CD4-positive, alpha-beta T cell (primary cell): Measurements from ENCODE around the gene SREBF2. TPM values are rescaled to one million over a fixed set of nuclear protein-coding genes. Genes with fewer than 3 reads are reported as not detected.

Experiments used
- ATAC-seq: fragments of 200-7000 bp; cut with Tn5 transposase; one replicate; pipeline ENCODE4 v1.10.0; 2022; ENCODE audit warnings: mild to moderate bottlenecking; ENCODE audit not compliant: poor library complexity
- CTCF ChIA-PET: fragments of 350-600 bp; sonication (Branson Sonifier 250); formaldehyde crosslinking; loops from one replicate; lab custom pipeline; 2021; ENCODE audit warnings: antibody characterized with exemption, inconsistent platforms; lab: Charles Lee
- POLR2A ChIA-PET: fragments of 350-600 bp; sonication (Branson Sonifier 250); formaldehyde crosslinking; loops from one replicate; lab custom pipeline; 2021; ENCODE audit warnings: antibody characterized with exemption, inconsistent platforms; lab: Charles Lee
- DNase-seq, 14 experiments: peaks; one replicate each; pipeline ENCODE4 v3.0.0-alpha.2; 2013 to 2020; ENCODE audit warnings: mixed read lengths in 2 of 14
- H3K27ac ChIP-seq, 2 donors: one replicate each; pipeline versions ENCODE4 v1.5.1 to v1.7.0; 2013; ENCODE audit warnings: low read length in 2 of 2, low read depth in 1 of 2, mild to moderate bottlenecking in 1 of 2
- H3K27me3 ChIP-seq, 2 experiments: 1 replicate in 1 of 2; 2 replicates in 1 of 2; pipeline versions ENCODE4 v1.6.1 to v1.7.0; 2013; ENCODE audit warnings: low read length in 2 of 2, control low read depth in 1 of 2, mild to moderate bottlenecking in 1 of 2, moderate library complexity in 1 of 2; ENCODE audit not compliant: insufficient read depth in 2 of 2, control insufficient read depth in 1 of 2
- H3K36me3 ChIP-seq: one replicate; pipeline ENCODE4 v1.6.1; 2013; ENCODE audit warnings: low read length, control low read depth; ENCODE audit not compliant: insufficient read depth
- H3K4me1 ChIP-seq: one replicate; pipeline ENCODE4 v1.6.1; 2013; ENCODE audit warnings: low read length, control low read depth; ENCODE audit not compliant: insufficient read depth
- H3K4me3 ChIP-seq: one replicate; pipeline ENCODE4 v1.5.1; 2013; ENCODE audit warnings: mild to moderate bottlenecking, low read length, moderate library complexity
- H3K9me3 ChIP-seq, 2 experiments: 1 replicate in 1 of 2; 2 replicates in 1 of 2; pipeline versions ENCODE4 v1.6.1 to v1.7.0; 2013; ENCODE audit warnings: low read length in 2 of 2, mild to moderate bottlenecking in 2 of 2, control low read depth in 1 of 2, moderate library complexity in 1 of 2; ENCODE audit not compliant: control insufficient read depth in 1 of 2, insufficient read depth in 1 of 2
- H3K27ac Mint-ChIP-seq: one replicate; pipeline ENCODE4 v1.8.0; 2020; ENCODE audit warnings: mixed read lengths
- H3K27me3 Mint-ChIP-seq: one replicate; pipeline ENCODE4 v1.8.0; 2021; ENCODE audit warnings: mixed read lengths
- H3K36me3 Mint-ChIP-seq: one replicate; pipeline ENCODE4 v1.8.0; 2021; ENCODE audit warnings: low read depth, mixed read lengths
- H3K4me1 Mint-ChIP-seq: one replicate; pipeline ENCODE4 v1.8.0; 2021; ENCODE audit warnings: low read depth, mixed read lengths
- H3K4me3 Mint-ChIP-seq: one replicate; pipeline ENCODE4 v1.8.0; 2020; ENCODE audit warnings: mild to moderate bottlenecking, mixed read lengths
- H3K9me3 Mint-ChIP-seq: one replicate; pipeline ENCODE4 v1.8.0; 2020; ENCODE audit warnings: mixed read lengths
- intact Hi-C, 2 experiments: fragments of 100-400 bp; cut with DNase I in 1 of 2; cut with micrococcal nuclease in 1 of 2; formaldehyde crosslinking; loops; one replicate each; pipeline versions ENCODE4 v1.15.1 to v1.9.0; 2023 to 2025; cut with DNase I, micrococcal nuclease
- total RNA-seq, 174 experiments: library from RNA in 2 of 174; stranded (reverse) in 2 of 174; gene quantifications; one replicate each; pipeline ENCODE4 v1.2.3 and lab custom pipeline; 2021 to 2026
- TF ChIP-seq, protein P1 (sequence below): fragments of 200-600 bp; IDR thresholded peaks from one replicate; pipeline ENCODE4 v1.8.0; 2022; ENCODE audit warnings: antibody characterized with exemption, mild to moderate bottlenecking

Gene SREBF2
- total RNA-seq, 2 experiments from 2014 or later = 67.2 to 69.9 TPM

- Mint-ChIP-seq H3K36me3 (peaks cover under 1% of the 10 kb centered on the region), H3K4me3 (no peak overlapping the region), H3K27ac (peak overlapping the region; percentile 19), H3K4me1 (peaks cover 71% of the 10 kb centered on the region), H3K27me3 (no peaks in the 10 kb centered on the region), H3K9me3 (no peaks in the 10 kb centered on the region)
- POLR2A ChIA-PET = interaction anchor here (7.2 kb wide), 1 partner anchor 11 kb away, joined by 41 read pairs; the partner anchor contains the start of gene SREBF2
- Histone ChIP-seq H3K9me3 (no peaks in the 10 kb centered on the region), H3K36me3 (peaks cover 3% of the 10 kb centered on the region), H3K27me3 (no peaks in the 10 kb centered on the region), H3K27ac (no peak overlapping the region), H3K4me3 (no peak overlapping the region), H3K4me1 (peaks cover 40% of the 10 kb centered on the region)
- ATAC-seq (no peak), DNase-seq (no peak)
- CTCF ChIA-PET = interaction anchor here (0.9 to 2.7 kb wide), 2 partner anchors 11 to 96 kb away, joined by 3 to 8 read pairs; partner anchors contain the start of gene SREBF2
- TF ChIP-seq, protein P1, sequence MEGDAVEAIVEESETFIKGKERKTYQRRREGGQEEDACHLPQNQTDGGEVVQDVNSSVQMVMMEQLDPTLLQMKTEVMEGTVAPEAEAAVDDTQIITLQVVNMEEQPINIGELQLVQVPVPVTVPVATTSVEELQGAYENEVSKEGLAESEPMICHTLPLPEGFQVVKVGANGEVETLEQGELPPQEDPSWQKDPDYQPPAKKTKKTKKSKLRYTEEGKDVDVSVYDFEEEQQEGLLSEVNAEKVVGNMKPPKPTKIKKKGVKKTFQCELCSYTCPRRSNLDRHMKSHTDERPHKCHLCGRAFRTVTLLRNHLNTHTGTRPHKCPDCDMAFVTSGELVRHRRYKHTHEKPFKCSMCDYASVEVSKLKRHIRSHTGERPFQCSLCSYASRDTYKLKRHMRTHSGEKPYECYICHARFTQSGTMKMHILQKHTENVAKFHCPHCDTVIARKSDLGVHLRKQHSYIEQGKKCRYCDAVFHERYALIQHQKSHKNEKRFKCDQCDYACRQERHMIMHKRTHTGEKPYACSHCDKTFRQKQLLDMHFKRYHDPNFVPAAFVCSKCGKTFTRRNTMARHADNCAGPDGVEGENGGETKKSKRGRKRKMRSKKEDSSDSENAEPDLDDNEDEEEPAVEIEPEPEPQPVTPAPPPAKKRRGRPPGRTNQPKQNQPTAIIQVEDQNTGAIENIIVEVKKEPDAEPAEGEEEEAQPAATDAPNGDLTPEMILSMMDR = no peak
- intact Hi-C loops = no loop called here
Observed at GRCh38 chr22:41844513-41844912, 11.6 kb downstream of the SREBF2 start.

GRCh38 chr22:41845380-41846267, 12.7 kb downstream of the SREBF2 start:
- no peak overlapping the region for H3K27ac ChIP-seq
- ChIA-PET CTCF (interaction anchor here (1.2 to 2.7 kb wide), 3 partner anchors 12 to 99 kb away, joined by 3 to 10 read pairs (median 8); partner anchors contain the start of gene SREBF2), POLR2A (interaction anchor here (0.9 to 7.2 kb wide), 3 partner anchors 12 to 95 kb away, joined by 3 to 41 read pairs (median 6); partner anchors contain the start of gene SREBF2)
- no peaks in the 10 kb centered on the region for H3K9me3 ChIP-seq
- Mint-ChIP-seq H3K27ac (no peak overlapping the region), H3K36me3 (no peaks in the 10 kb centered on the region), H3K9me3 (no peaks in the 10 kb centered on the region), H3K4me1 (peaks cover 65% of the 10 kb centered on the region), H3K4me3 (no peak overlapping the region), H3K27me3 (no peaks in the 10 kb centered on the region)
- H3K27me3 ChIP-seq = no peaks in the 10 kb centered on the region
- peaks cover 40% of the 10 kb centered on the region for H3K4me1 ChIP-seq
- no peak for DNase-seq
- no peak overlapping the region for H3K4me3 ChIP-seq
- no peak for ATAC-seq
- H3K36me3 ChIP-seq = peaks cover 3% of the 10 kb centered on the region
- intact Hi-C loops = no loop called here
- TF ChIP-seq, protein P1 = no peak

DNA sequence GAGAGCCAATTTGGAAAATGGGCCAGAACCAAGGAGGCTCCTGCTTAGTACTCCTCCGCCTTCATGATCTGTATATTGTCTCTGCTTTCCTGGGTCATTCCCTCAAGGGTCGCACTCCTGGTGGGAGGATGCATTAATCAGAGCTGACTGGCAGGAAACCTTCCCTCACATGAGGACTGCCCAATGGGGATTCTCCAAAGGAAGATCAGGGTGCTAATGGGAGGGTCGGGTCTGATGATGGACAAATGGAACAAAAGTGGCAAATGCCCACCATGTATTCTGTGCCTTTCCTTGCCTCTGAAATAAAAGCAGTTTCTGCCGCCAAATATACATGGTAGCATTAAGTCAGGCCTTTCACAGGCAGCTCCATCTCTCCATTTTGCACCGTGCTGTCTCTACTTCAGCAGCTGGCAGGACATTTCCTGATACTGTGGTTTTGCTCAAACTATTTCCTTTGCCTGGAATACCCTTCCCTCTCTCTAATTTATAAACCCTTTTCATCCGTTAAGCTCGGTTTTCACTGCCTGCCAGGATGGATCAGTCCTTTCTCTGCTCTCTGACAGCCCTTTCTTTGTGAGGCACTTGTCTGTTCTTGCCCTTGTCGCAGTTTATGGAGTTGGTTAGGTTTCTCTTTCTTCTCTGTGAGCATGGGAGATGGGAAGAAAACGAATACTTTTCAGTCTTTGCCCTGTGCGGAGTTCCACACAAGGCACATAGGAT, 13.5 kb downstream of the SREBF2 start:
- Histone ChIP-seq H3K4me3 (no peak overlapping the region), H3K4me1 (peaks cover 40% of the 10 kb centered on the region), H3K27ac (no peak overlapping the region), H3K9me3 (no peaks in the 10 kb centered on the region), H3K27me3 (no peaks in the 10 kb centered on the region), H3K36me3 (no peaks in the 10 kb centered on the region)
- DNase-seq = no peak
- Mint-ChIP-seq H3K27me3 (no peaks in the 10 kb centered on the region), H3K4me1 (peaks cover 57% of the 10 kb centered on the region), H3K4me3 (no peak overlapping the region), H3K9me3 (no peaks in the 10 kb centered on the region), H3K36me3 (no peaks in the 10 kb centered on the region), H3K27ac (no peak overlapping the region)
- ChIA-PET CTCF (interaction anchor here (1.2 to 2.7 kb wide), 3 partner anchors 12 to 100 kb away, joined by 3 to 10 read pairs (median 8); partner anchors contain the start of gene SREBF2), POLR2A (interaction anchor here (0.9 to 7.2 kb wide), 3 partner anchors 13 to 94 kb away, joined by 3 to 41 read pairs (median 6); partner anchors contain the start of gene SREBF2)
- intact Hi-C loops = no loop called here
- no peak for ATAC-seq
- TF ChIP-seq, protein P1 = no peak
